Measurements from ENCODE around the gene TUT1.

- TF ChIP-seq POLR2AphosphoS5 (IDR thresholded peaks at IDR 0.05) (no peak), POLR2A (IDR thresholded peaks at IDR 0.05) (no peak), EP300 (IDR thresholded peaks at IDR 0.05) (no peak)
- TF ChIP-seq, protein P1, sequence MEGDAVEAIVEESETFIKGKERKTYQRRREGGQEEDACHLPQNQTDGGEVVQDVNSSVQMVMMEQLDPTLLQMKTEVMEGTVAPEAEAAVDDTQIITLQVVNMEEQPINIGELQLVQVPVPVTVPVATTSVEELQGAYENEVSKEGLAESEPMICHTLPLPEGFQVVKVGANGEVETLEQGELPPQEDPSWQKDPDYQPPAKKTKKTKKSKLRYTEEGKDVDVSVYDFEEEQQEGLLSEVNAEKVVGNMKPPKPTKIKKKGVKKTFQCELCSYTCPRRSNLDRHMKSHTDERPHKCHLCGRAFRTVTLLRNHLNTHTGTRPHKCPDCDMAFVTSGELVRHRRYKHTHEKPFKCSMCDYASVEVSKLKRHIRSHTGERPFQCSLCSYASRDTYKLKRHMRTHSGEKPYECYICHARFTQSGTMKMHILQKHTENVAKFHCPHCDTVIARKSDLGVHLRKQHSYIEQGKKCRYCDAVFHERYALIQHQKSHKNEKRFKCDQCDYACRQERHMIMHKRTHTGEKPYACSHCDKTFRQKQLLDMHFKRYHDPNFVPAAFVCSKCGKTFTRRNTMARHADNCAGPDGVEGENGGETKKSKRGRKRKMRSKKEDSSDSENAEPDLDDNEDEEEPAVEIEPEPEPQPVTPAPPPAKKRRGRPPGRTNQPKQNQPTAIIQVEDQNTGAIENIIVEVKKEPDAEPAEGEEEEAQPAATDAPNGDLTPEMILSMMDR (IDR thresholded peaks at IDR 0.05), result no peak
Observed at GRCh38 chr11:62622476-62623089, 31.3 kb upstream of the TUT1 start.
